ENCODE measurements around the gene DNALI1.
A peak's percentile ranks its signal among the peaks of the same experiment; 100 is the strongest.
"Not testable (repeated sequence)": the region's sequence is repeated elsewhere in the genome, so short reads cannot be mapped to it uniquely, and the experiment has no call there.

Gene DNALI1

GRCh38 chr1:37556712-37557196 lies at the start of gene DNALI1:
TSS of gene DNALI1 (plus strand) at chr1:37556940. CDS start at chr1:37556995, 55 bp downstream.
- peak; percentile 25 to 37 for DNase-seq

GRCh38 chr1:37509181-37509580 lies 47.6 kb upstream of the DNALI1 start:
- DNase-seq, result peak in 1 of 2 donors; percentile 6

GRCh38 chr1:37513795-37514349 lies 42.9 kb upstream of the DNALI1 start:
- DNase-seq, result peak; percentile 43 to 61

- peak; percentile 82 to 88 for DNase-seq
Measured at GRCh38 chr1:37514350-37515184, 42.2 kb upstream of the DNALI1 start, which contains the start of gene MEAF6. TSS of gene MEAF6 (minus strand) at chr1:37514766. CDS start at chr1:37514746, 20 bp downstream.

GRCh38 chr1:37515185-37516034 lies 41.3 kb upstream of the DNALI1 start:
- DNase-seq, result no peak

- no peak for DNase-seq
Measured at GRCh38 chr1:37517569-37517968, 39.2 kb upstream of the DNALI1 start.

GRCh38 chr1:37518241-37518640 lies 38.5 kb upstream of the DNALI1 start:
- DNase-seq, result not testable (repeated sequence)

GRCh38 chr1:37518929-37519328 lies 37.8 kb upstream of the DNALI1 start:
- DNase-seq, result peak; percentile 58 to 77

GRCh38 chr1:37519613-37520012 lies 37.1 kb upstream of the DNALI1 start:
- DNase-seq, result peak in 1 of 2 donors; percentile 18

- DNase-seq, result not testable (repeated sequence)
Measured at GRCh38 chr1:37529888-37530287, 26.9 kb upstream of the DNALI1 start.

- not testable (repeated sequence) for DNase-seq
Measured at GRCh38 chr1:37532418-37533156, 24.2 kb upstream of the DNALI1 start.

- DNase-seq, result no peak
Measured at GRCh38 chr1:37533317-37534093, 23.2 kb upstream of the DNALI1 start.

GRCh38 chr1:37537378-37537777 lies 19.4 kb upstream of the DNALI1 start:
- no peak for DNase-seq

- not testable (repeated sequence) for DNase-seq
Measured at GRCh38 chr1:37539154-37539553, 17.6 kb upstream of the DNALI1 start.

GRCh38 chr1:37540036-37540785 lies 16.5 kb upstream of the DNALI1 start:
- no peak for DNase-seq

GRCh38 chr1:37544530-37544929 lies 12.2 kb upstream of the DNALI1 start:
- DNase-seq, result no peak

GRCh38 chr1:37545019-37545418 lies 11.7 kb upstream of the DNALI1 start:
- DNase-seq, result no peak

- no peak for DNase-seq
Measured at GRCh38 chr1:37549341-37549740, 7.4 kb upstream of the DNALI1 start.

- no peak for DNase-seq
Measured at GRCh38 chr1:37553598-37553926, 3.2 kb upstream of the DNALI1 start.

GRCh38 chr1:37553927-37554808 lies 2.6 kb upstream of the DNALI1 start, which contains the start of gene SNIP1:
TSS of gene SNIP1 (minus strand) at chr1:37554293. CDS start at chr1:37554229, 64 bp downstream.
- peak; percentile 93 to 94 for DNase-seq
